HG03135 (cell line): ENCODE measurements around the gene SLC11A1.

Source experiments
- ATAC-seq: cut with Tn5 transposase; IDR thresholded peaks from one replicate; pipeline ENCODE4 v1.9.1; 2021; ENCODE audit warnings: mild to moderate bottlenecking, moderate library complexity; ENCODE audit not compliant: unreplicated experiment

Gene SLC11A1

GRCh38 chr2:218403810-218404209 is 21.7 kb downstream of the SLC11A1 start:
- no peak for ATAC-seq

- ATAC-seq, result no peak
Measured at GRCh38 chr2:218404351-218405085, 22.4 kb downstream of the SLC11A1 start.

- no peak for ATAC-seq
Measured at GRCh38 chr2:218405086-218405745, 23.1 kb downstream of the SLC11A1 start.

- ATAC-seq, result peak; percentile 19
Measured at GRCh38 chr2:218405746-218406208, 23.7 kb downstream of the SLC11A1 start.

GRCh38 chr2:218406209-218406948 is 24.3 kb downstream of the SLC11A1 start:
- peak; percentile 82 for ATAC-seq

GRCh38 chr2:218406949-218407618 is 25.0 kb downstream of the SLC11A1 start:
- ATAC-seq, result no peak

GRCh38 chr2:218407717-218408116 is 25.6 kb downstream of the SLC11A1 start:
- no peak for ATAC-seq

GRCh38 chr2:218418321-218418716 is 36.2 kb downstream of the SLC11A1 start:
- ATAC-seq, result no peak

GRCh38 chr2:218418717-218419458 is 36.8 kb downstream of the SLC11A1 start, which contains the start of gene VIL1:
VIL1 (plus strand) TSS chr2:218419123; CDS start chr2:218423779, 4,656 bp downstream.
- no peak for ATAC-seq

GRCh38 chr2:218419630-218420216 is 37.6 kb downstream of the SLC11A1 start:
- ATAC-seq, result no peak

- no peak for ATAC-seq
Measured at GRCh38 chr2:218421027-218421426, 39.0 kb downstream of the SLC11A1 start.

GRCh38 chr2:218422403-218423086 is 40.5 kb downstream of the SLC11A1 start:
- no peak for ATAC-seq

- no peak for ATAC-seq
Measured at GRCh38 chr2:218423584-218423983, 41.5 kb downstream of the SLC11A1 start.

GRCh38 chr2:218425531-218425930 is 43.5 kb downstream of the SLC11A1 start:
- no peak for ATAC-seq

- no peak for ATAC-seq
Measured at GRCh38 chr2:218427741-218428140, 45.7 kb downstream of the SLC11A1 start.

GRCh38 chr2:218428846-218429558 is 46.9 kb downstream of the SLC11A1 start:
- no peak for ATAC-seq

- no peak for ATAC-seq
Measured at GRCh38 chr2:218429911-218430692, 48.0 kb downstream of the SLC11A1 start.

GRCh38 chr2:218430721-218431120 is 48.6 kb downstream of the SLC11A1 start:
- ATAC-seq, result no peak
